Diencephalon (tissue), 1 donor: ENCODE results near the gene CTSA. TPM values are rescaled to one million over a fixed set of nuclear protein-coding genes. Genes with fewer than 3 reads are reported as not detected.

Experiments
- total RNA-seq: library from RNA; depleted of rRNA; stranded (reverse); fragments of >200 nt; gene quantifications from one replicate; pipeline ENCODE4 v1.2.3, GENCODE V29; 2014

The CTSA gene
- 28.4 TPM for total RNA-seq

GRCh38 chr20:45890985-45891983 lies at the start of gene CTSA, which contains the start of gene NEURL2:
CTSA (plus strand) TSS chr20:45891335; CDS start chr20:45891569, 234 bp downstream.
NEURL2 (minus strand) TSS chr20:45891208; CDS start chr20:45890991, 217 bp downstream.

GRCh38 chr20:45857114-45857881 lies 33.8 kb upstream of the CTSA start, which contains the start of the genes ACOT8 and ZSWIM3:
ACOT8 (minus strand) TSS chr20:45857392; CDS start chr20:45857315, 77 bp downstream.
ZSWIM3 (plus strand) TSS chr20:45857614; CDS start chr20:45857826, 212 bp downstream.

GRCh38 chr20:45880988-45881788 lies 9.9 kb upstream of the CTSA start, which contains the start of gene ZSWIM1:
ZSWIM1 (plus strand) TSS chr20:45881227; CDS start chr20:45882593, 1,366 bp downstream.

DNA sequence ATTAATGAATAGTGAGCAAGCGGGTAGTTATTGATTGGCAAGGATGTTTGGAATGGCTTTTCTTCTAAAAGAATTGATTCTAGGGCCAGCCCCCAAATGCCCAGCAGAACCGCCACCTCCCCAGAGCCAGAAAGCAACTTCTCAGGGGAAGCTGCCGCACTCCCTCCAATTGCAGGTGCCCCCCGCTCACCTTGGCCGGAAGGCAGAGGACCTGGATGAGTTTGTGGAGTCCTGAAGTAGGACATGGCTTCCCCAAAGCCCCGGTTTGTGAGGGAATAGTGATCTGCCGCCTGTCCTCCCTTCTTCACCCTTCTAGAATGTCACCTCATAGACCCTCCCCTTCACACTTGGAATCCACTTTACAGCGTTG lies 3.8 kb upstream of the CTSA start, which contains the start of gene SPATA25:
Gene SPATA25 (minus strand): TSS at position 277 of the 370 bp plus-strand sequence. CDS start 32 bp downstream, at position 245.

GRCh38 chr20:45911486-45912343 lies 20.6 kb downstream of the CTSA start, which contains the start of gene PLTP:
PLTP (minus strand) TSS chr20:45912155; CDS start chr20:45911452, 703 bp downstream.

GRCh38 chr20:45934586-45935415 lies 43.7 kb downstream of the CTSA start, which contains the start of gene PCIF1:
PCIF1 (plus strand) TSS chr20:45934683; CDS start chr20:45939000, 4,317 bp downstream.

Other genes starting within 250 kb of the CTSA start
- gene WFDC11, start 221.1 kb upstream of the CTSA start, total RNA-seq, result not detected
- not detected for gene WFDC13, start 189.3 kb upstream of the CTSA start, total RNA-seq
- gene WFDC10B, start 186.3 kb upstream of the CTSA start, total RNA-seq, result not detected
- not detected for gene SPINT4, start 169.0 kb upstream of the CTSA start, total RNA-seq
- 0.69 TPM for gene WFDC3, start 99.5 kb upstream of the CTSA start, total RNA-seq
- gene DNTTIP1, start 99.4 kb upstream of the CTSA start, total RNA-seq, result 12.5 TPM
- gene UBE2C, start 78.7 kb upstream of the CTSA start, total RNA-seq, result 7.6 TPM
- not detected for gene TNNC2, start 64.0 kb upstream of the CTSA start, total RNA-seq
- 21.0 TPM for gene SNX21, start 57.5 kb upstream of the CTSA start, total RNA-seq
- gene ACOT8, start 33.9 kb upstream of the CTSA start, total RNA-seq, result 40.4 TPM
- 13.8 TPM for gene ZSWIM3, start 33.7 kb upstream of the CTSA start, total RNA-seq
- gene ZSWIM1, start 10.1 kb upstream of the CTSA start, total RNA-seq, result 6.7 TPM
- gene SPATA25, start 3.7 kb upstream of the CTSA start, total RNA-seq, result 1.6 TPM
- gene NEURL2, start 127 bp upstream of the CTSA start, total RNA-seq, result 4.6 TPM
- gene PLTP, start 20.8 kb downstream of the CTSA start, total RNA-seq, result 49.8 TPM
- gene PCIF1, start 43.3 kb downstream of the CTSA start, total RNA-seq, result 12.5 TPM
- gene ZNF335, start 80.9 kb downstream of the CTSA start, total RNA-seq, result 15.5 TPM
- gene MMP9, start 117.6 kb downstream of the CTSA start, total RNA-seq, result 0.23 TPM
- 113 TPM for gene SLC12A5, start 137.9 kb downstream of the CTSA start, total RNA-seq
- 21.9 TPM for gene NCOA5, start 198.6 kb downstream of the CTSA start, total RNA-seq
- 0.92 TPM for gene CD40, start 227.0 kb downstream of the CTSA start, total RNA-seq